ENCODE data around the gene CDKN2A.
"Not testable (repeated sequence)": the region's sequence is repeated elsewhere in the genome, so short reads cannot be mapped to it uniquely, and the experiment has no call there.

CDKN2A gene

GRCh38 chr9:21982391-21982790 is 11.8 kb downstream of the CDKN2A start:
- no peak for DNase-seq (ENCODE audit: low spot score)

DNA sequence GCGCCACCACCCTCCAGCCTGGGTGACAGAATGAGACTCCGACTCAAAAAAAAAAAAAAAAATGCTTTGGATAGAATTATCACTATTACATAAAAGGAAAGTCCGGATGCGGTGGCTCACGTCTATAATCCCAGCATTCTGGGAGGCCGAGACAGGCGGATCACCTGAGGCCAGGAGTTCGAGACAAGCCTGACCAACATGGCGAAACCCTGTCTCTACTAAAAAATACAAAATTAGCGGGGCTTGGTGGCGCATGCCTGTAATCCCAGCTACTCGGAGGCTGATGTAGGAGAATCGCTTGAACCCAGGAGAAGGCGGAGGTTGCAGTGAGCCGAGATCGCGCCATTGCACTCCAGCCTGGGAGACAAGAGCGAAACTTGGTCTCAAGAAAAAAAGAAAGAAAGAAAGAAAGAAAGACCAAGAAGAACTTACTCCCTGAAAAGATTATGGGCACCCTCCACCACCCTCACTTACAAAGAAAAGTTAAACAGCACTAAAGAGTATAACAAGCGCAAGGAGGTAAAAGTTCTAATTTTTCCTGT is 17.8 kb downstream of the CDKN2A start:
- DNase-seq (ENCODE audit: low spot score): no peak

- DNase-seq (ENCODE audit: low spot score): peak; percentile 62
Observed at GRCh38 chr9:21974722-21975409, 19.3 kb downstream of the CDKN2A start.

GRCh38 chr9:21974343-21974721 is 19.9 kb downstream of the CDKN2A start:
- DNase-seq (ENCODE audit: low spot score): no peak

GRCh38 chr9:21972361-21972760 is 21.8 kb downstream of the CDKN2A start:
- no peak for DNase-seq (ENCODE audit: low spot score)

DNA sequence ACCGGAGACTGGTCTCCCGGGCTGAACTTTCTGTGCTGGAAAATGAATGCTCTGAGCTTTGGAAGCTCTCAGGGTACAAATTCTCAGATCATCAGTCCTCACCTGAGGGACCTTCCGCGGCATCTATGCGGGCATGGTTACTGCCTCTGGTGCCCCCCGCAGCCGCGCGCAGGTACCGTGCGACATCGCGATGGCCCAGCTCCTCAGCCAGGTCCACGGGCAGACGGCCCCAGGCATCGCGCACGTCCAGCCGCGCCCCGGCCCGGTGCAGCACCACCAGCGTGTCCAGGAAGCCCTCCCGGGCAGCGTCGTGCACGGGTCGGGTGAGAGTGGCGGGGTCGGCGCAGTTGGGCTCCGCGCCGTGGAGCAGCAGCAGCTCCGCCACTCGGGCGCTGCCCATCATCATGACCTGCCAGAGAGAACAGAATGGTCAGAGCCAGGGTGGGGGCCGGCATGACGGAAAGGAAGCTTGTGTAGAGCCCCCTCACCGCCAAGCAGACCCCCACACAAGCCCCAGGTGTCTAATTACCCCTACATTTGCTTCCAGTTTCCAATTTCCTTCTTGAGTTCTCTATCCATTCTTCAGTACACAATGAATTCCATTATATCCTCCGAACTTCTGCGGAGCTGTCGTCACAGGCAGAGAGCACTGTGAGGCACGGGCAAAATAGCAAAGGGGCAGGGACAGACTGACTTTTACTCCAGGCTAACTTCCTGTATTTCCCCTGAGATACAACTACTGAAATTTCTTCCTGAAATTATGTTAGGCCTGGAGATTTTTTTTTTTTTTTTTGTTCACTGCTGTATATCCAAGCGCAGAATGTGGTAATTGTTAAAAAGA is 23.2 kb downstream of the CDKN2A start:
- no peak for DNase-seq (ENCODE audit: low spot score)

DNA sequence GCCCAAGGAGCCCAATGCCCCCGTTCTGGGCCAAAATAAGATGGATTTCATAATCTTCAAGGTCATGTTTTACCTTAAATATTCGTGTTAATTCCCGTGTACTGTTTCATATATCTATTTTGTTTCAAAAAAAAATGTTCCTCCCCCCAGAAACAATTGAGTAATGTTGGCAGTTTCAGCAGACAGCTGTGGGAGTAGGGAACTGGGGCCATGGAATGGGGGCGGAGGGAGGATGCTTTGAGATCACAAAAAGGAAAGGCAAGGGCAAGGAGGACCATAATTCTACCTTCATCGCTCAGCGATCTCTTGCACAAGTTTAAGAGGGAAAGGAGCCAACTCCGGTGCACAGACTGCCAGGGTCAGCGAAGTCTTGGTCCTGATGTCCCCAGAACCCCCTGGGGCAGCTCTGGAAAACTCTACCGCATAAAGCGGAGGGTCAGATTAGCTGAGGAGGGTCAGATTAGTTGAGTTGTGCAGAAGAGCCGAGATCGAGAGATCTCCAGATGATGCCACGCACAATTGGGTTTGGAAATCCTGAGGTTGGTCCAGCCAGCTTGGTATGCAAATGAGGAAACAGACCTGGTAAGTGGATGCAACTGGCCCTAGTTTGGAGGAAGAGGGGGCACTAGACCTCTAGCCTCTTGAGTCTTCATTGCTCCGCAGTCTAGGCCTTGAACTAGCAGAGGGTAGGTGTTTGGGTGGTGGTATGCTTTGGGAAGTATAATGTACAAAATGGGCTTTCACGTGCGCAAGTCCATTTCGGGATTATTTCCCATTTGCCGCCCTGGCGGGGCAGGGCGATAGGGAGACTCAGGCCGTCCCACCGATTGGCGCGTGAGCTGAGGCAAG is 24.0 kb downstream of the CDKN2A start:
- DNase-seq (ENCODE audit: low spot score): no peak

- no peak for DNase-seq (ENCODE audit: low spot score)
Observed at GRCh38 chr9:21969011-21969940, 24.9 kb downstream of the CDKN2A start.

- DNase-seq (ENCODE audit: low spot score): peak; percentile 43
Observed at GRCh38 chr9:21968331-21969010, 25.7 kb downstream of the CDKN2A start.

DNA sequence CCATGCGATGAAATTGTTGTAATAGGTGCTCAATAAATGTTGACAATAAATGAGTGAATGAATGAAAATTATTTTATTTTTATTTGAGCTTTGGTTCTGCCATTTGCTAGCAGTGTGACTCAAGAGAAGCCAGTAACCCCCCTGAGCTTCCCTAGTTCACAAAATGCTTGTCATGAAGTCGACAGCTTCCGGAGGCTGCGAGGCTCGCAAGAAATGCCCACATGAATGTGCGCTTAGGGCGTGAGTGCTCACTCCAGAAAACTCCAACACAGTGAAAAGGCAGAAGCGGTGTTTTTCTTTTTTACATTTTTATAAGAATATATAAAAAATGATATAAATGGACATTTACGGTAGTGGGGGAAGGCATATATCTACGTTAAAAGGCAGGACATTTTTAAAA is 26.5 kb downstream of the CDKN2A start:
- DNase-seq (ENCODE audit: low spot score): no peak

- DNase-seq (ENCODE audit: low spot score): no peak
Observed at GRCh38 chr9:21967169-21967568, 27.0 kb downstream of the CDKN2A start.

DNA sequence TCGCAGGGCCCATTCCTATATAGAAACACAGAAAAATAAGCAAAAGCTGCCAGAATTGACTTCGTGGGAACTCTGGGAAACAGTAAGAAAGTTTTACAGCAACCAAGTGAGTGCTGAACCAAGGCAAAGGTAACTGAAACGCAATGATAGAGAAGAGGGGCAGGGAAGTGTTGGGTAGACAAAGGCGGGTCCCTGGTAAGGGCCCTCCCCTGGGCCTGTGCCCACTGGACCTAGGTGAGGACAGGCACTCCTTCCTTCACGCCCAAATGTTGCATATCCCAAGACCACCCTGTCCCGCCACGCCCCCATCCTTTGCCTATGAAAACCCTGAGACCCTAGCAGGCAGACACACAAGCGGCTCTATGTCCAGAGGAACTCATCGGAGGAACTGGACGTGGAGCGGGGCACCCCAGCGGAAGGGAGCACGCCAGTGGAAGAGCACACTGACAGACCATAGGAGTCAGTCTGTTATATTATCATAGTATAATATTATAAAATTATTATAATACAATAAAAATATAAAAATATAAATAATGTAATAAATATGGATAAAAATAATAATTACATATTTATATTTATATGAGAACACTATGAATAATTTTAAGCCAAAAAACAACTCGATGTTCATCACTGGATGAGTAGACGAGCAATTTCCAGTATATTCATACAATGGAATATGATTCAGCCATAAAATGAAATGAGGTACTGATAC is 27.9 kb downstream of the CDKN2A start:
- DNase-seq (ENCODE audit: low spot score): no peak

GRCh38 chr9:21965401-21965951 is 28.7 kb downstream of the CDKN2A start:
- peak; percentile 85 for DNase-seq (ENCODE audit: low spot score)

- no peak for DNase-seq (ENCODE audit: low spot score)
Observed at GRCh38 chr9:21964925-21965385, 29.2 kb downstream of the CDKN2A start.

DNA sequence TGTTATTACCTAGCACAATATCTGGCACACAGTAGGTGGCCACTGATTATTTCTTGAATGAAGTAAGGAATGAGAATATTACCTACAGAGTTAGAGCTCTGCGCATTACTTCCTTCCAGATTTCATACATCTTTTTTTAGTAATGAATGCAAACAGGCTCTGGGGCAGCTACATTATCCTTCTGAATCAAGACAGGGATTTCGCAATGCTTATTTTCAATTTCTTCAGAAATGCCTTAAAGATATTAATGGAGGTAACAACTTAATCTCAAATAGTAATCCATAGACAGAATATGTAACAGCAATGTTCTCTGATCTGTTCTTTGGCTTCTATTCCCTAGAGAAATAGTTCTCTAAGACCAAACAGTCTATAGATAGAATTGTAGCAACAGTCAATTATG is 32.6 kb downstream of the CDKN2A start:
- DNase-seq (ENCODE audit: low spot score): no peak

- not testable (repeated sequence) for DNase-seq (ENCODE audit: low spot score)
Observed at GRCh38 chr9:21959268-21959667, 34.9 kb downstream of the CDKN2A start.

DNA sequence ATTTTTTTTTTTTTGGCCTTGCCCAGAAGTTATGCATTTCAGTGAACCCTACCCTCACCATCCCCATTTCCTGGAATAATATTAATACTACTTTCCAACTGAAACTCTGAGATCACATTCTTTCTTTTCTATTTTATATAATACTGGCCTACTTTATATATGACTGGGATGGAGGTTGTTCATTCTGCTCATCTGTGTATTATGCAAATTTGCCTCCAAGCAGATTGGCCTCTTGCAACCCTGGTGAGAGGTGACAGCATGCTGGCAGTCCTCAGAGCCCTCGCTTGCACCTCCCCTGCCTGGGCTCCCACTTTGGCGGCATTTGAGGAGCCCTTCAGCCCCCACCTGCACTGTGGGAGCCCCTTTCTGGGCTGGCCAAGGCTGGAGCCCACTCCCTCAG is 35.4 kb downstream of the CDKN2A start:
- no peak for DNase-seq (ENCODE audit: low spot score)

- no peak for DNase-seq (ENCODE audit: low spot score)
Observed at GRCh38 chr9:21945606-21946005, 48.6 kb downstream of the CDKN2A start.

- DNase-seq (ENCODE audit: low spot score): no peak
Observed at GRCh38 chr9:21943464-21943863, 50.7 kb downstream of the CDKN2A start.

All from hepatic stellate cell (primary cell).